ENCODE data around the gene LCORL. TPM values are rescaled to one million over a fixed set of nuclear protein-coding genes. Genes with fewer than 3 reads are reported as not detected.

LCORL gene
- total RNA-seq, 3 donors from 2014 or later, result 23.9 to 34.1 (median 29.6) TPM

DNA sequence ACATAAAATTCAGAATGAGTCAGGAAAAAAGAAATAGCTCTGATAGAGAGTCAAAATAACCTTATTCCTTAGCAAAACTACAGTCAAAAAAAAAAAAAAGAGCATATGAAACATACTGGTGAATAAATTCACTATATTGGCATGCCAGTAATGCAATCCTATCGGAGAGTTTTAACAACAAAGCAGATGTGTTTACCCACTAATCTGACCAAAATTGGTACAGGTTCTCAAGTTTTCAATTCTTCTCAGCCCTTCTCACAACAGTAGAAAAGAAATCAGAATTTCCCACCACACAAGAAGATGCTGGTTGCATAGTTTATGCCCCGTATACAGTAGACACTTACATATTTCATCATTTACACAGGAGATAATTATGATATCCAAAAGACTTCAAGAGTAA, 59.4 kb downstream of the LCORL start:
- no peak for DNase-seq (ENCODE audit: low spot score in 2 of 2)
- Histone ChIP-seq H3K27me3 (no peaks in the 10 kb centered on the region), H3K4me1 (no peaks in the 10 kb centered on the region), H3K36me3 (peaks cover 3% of the 10 kb centered on the region), H3K9me3 (no peaks in the 10 kb centered on the region), H3K27ac (no peak overlapping the region), H3K4me3 (no peak overlapping the region)
- TF ChIP-seq, protein P1, sequence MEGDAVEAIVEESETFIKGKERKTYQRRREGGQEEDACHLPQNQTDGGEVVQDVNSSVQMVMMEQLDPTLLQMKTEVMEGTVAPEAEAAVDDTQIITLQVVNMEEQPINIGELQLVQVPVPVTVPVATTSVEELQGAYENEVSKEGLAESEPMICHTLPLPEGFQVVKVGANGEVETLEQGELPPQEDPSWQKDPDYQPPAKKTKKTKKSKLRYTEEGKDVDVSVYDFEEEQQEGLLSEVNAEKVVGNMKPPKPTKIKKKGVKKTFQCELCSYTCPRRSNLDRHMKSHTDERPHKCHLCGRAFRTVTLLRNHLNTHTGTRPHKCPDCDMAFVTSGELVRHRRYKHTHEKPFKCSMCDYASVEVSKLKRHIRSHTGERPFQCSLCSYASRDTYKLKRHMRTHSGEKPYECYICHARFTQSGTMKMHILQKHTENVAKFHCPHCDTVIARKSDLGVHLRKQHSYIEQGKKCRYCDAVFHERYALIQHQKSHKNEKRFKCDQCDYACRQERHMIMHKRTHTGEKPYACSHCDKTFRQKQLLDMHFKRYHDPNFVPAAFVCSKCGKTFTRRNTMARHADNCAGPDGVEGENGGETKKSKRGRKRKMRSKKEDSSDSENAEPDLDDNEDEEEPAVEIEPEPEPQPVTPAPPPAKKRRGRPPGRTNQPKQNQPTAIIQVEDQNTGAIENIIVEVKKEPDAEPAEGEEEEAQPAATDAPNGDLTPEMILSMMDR (IDR thresholded peaks at IDR 0.05), result no peak
- TF ChIP-seq POLR2AphosphoS5 (IDR thresholded peaks at IDR 0.05) (no peak), POLR2A (IDR thresholded peaks at IDR 0.05) (no peak)
- intact Hi-C loops (cut with DNase I; ENCODE audit: low total_unique reads), result no loop called here

DNA sequence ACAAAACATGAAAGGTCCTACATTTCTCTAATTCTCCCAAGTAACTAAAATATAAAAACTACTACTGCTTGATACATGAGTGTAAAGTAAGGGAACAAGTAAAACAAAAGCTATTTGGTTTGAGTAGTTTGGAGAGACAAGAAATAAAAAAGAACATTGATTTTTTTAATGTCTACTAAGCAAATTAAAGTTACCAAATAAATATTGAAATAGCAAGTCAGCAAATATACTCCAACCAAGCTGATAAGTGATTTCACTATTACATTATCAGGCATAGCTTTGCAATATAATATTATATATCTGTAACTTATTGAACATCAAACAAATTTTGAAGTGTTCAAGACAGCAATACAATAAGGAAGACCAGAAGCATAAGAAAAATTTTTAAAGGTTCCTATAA, 60.3 kb downstream of the LCORL start:
- intact Hi-C loops (cut with DNase I; ENCODE audit: low total_unique reads), result no loop called here
- Histone ChIP-seq H3K36me3 (peaks cover 3% of the 10 kb centered on the region), H3K9me3 (no peaks in the 10 kb centered on the region), H3K27me3 (no peaks in the 10 kb centered on the region), H3K4me3 (no peak overlapping the region), H3K27ac (no peak overlapping the region), H3K4me1 (no peaks in the 10 kb centered on the region)
- TF ChIP-seq, protein P1 (IDR thresholded peaks at IDR 0.05), result no peak
- TF ChIP-seq POLR2AphosphoS5 (IDR thresholded peaks at IDR 0.05) (no peak), POLR2A (IDR thresholded peaks at IDR 0.05) (no peak)
- DNase-seq (ENCODE audit: low spot score in 2 of 2), result no peak

DNA sequence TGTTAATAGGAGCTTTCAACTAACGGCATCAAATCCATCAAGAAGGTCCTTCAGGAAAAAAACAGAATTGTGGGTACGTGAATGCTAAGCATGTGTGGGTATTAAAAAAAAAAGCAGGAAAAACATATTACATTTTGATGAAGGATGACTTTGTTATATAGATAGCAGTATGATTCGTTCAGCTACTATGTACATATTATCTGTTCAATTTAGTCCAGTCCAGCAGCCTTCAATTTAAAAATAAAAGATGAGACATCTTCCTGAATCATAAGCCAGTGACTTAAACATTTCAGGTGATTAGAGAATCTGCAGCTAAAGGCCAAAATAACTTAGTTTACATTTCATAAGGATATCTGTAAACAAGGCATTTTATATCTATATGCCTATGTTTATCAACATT, 63.4 kb downstream of the LCORL start:
- no peak overlapping the region for H3K4me3 ChIP-seq
- no peaks in the 10 kb centered on the region for H3K27me3 ChIP-seq
- H3K36me3 ChIP-seq, result peaks cover 3% of the 10 kb centered on the region
- H3K4me1 ChIP-seq, result no peaks in the 10 kb centered on the region
- no peak for DNase-seq (ENCODE audit: low spot score in 2 of 2)
- no peak overlapping the region for H3K27ac ChIP-seq
- intact Hi-C loops (cut with DNase I; ENCODE audit: low total_unique reads), result no loop called here
- no peak for TF ChIP-seq POLR2AphosphoS5 (IDR thresholded peaks at IDR 0.05)
- TF ChIP-seq, protein P1 (IDR thresholded peaks at IDR 0.05), result no peak
- no peak for TF ChIP-seq POLR2A (IDR thresholded peaks at IDR 0.05)
- no peaks in the 10 kb centered on the region for H3K9me3 ChIP-seq

DNA sequence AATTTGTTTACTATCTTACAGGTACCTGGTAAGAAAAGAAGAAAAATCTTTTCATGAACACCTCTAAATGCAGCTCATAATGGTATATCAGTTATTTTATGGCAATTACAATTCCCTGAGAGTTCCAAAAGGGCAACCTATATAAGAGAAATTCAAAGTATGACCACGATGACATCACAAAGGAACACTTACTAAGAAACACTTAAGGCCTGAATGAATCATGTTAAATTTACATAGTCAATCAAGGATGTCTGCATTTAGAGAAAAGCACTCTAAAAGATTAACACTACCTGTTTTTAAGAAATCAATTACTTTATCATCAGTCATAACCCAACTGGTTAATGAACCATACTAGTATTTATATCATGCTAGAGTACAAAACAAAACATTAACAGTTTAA, 63.9 kb downstream of the LCORL start:
- H3K4me1 ChIP-seq, result no peaks in the 10 kb centered on the region
- DNase-seq (ENCODE audit: low spot score in 2 of 2), result no peak
- H3K36me3 ChIP-seq, result peaks cover 3% of the 10 kb centered on the region
- H3K27me3 ChIP-seq, result no peaks in the 10 kb centered on the region
- no peak overlapping the region for H3K4me3 ChIP-seq
- no peak overlapping the region for H3K27ac ChIP-seq
- no peaks in the 10 kb centered on the region for H3K9me3 ChIP-seq
- TF ChIP-seq POLR2A (IDR thresholded peaks at IDR 0.05) (no peak), POLR2AphosphoS5 (IDR thresholded peaks at IDR 0.05) (no peak)
- TF ChIP-seq, protein P1 (IDR thresholded peaks at IDR 0.05), result no peak
- intact Hi-C loops (cut with DNase I; ENCODE audit: low total_unique reads), result no loop called here

DNA sequence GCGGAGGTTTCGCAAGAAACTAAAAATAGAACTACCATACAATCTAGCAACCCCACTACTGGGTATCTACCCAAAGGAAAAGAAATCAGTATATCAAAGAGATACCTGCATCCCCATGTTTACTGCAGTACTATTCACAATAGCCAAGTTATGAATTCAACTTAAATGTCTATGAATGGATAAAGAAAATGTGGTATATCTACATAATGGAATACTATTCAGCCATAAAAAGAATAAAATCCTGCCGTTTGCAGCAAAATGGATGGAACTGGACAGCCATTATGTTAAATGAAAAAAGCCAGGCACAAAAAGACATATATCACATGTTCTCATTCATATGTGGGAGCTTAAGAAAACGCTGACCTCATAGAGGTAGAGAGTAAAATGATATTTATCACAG, 65.3 kb downstream of the LCORL start:
- H3K36me3 ChIP-seq, result peaks cover 3% of the 10 kb centered on the region
- intact Hi-C loops (cut with DNase I; ENCODE audit: low total_unique reads), result no loop called here
- TF ChIP-seq, protein P1 (IDR thresholded peaks at IDR 0.05), result no peak
- TF ChIP-seq POLR2AphosphoS5 (IDR thresholded peaks at IDR 0.05) (no peak), POLR2A (IDR thresholded peaks at IDR 0.05) (no peak)

More for the DNA sequence above, 65.3 kb downstream of the LCORL start:
- no peaks in the 10 kb centered on the region for H3K4me1 ChIP-seq
- H3K27ac ChIP-seq, result no peak overlapping the region
- no peak overlapping the region for H3K4me3 ChIP-seq
- no peaks in the 10 kb centered on the region for H3K9me3 ChIP-seq
- no peaks in the 10 kb centered on the region for H3K27me3 ChIP-seq
- DNase-seq (ENCODE audit: low spot score in 2 of 2), result no peak

Data from breast epithelium (tissue), 4 donors.